Measurements from ENCODE around the gene BBS9. TPM values are rescaled to one million over a fixed set of nuclear protein-coding genes. Genes with fewer than 3 reads are reported as not detected.

The BBS9 gene
- total and polyA plus RNA-seq, 2 donors (not counting 1 experiment from before 2014, with no cell fraction given), result 8.4 to 45.2 TPM

DNA sequence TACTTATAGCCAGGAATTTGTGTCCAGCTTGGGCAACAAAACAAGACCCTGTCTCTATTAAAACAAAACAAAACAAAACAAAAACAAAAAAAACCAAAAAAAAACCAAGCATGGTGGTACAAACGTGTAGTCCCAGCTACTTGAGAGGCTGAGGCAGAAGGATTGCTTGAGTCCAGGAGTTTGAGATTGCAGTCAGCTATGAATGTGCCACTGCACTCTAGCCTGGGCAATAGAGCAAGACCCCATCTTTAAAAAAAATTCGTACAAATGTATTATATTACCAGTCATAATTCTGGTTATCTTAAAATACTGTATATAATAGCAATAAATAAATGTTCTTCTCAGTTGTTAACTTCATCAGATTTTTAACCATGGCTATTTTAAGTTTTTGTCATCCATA lies 2.3 kb upstream of the BBS9 start:
- TF ChIP-seq CTCF (IDR thresholded peaks at IDR 0.05), result no peak
- no peak for TF ChIP-seq EZH2 (IDR thresholded peaks at IDR 0.05; ENCODE audit: borderline replicate concordance, insufficient read depth, low read depth, low read length, poor library complexity, severe bottlenecking)
- ChIA-PET POLR2A (no interaction called here), CTCF (interaction anchor here (2.3 kb wide), 1 partner anchor 17 kb away, joined by 7 read pairs; the partner anchor contains the start of gene RP9)
- intact Hi-C loops (cut with micrococcal nuclease), result loop anchor here (5.0 kb wide), 1 partner anchor 1910 kb away; the partner anchor contains the start of gene DPY19L1
- Histone ChIP-seq H3K4me1 (ENCODE audit: control insufficient read depth in 2 of 2, insufficient read depth in 2 of 2, low read length in 2 of 2) (peaks cover 7 to 9% of the 10 kb centered on the region in 2 donors), H3K27me3 (replicated peaks in 1 of 4; ENCODE audit: control extremely low read depth in 1 of 4, control insufficient read depth in 3 of 4, insufficient read depth in 4 of 4, low read length in 3 of 4) (peaks cover 0 to 7% (median 2%) of the 10 kb centered on the region in 4 experiments), H4K20me1 (ENCODE audit: control insufficient read depth, insufficient read depth, low read length, poor library complexity, severe bottlenecking) (no peaks in the 10 kb centered on the region), H3K4me2 (replicated peaks; ENCODE audit: low read depth, low read length, poor library complexity, severe bottlenecking) (no peak overlapping the region), H3K9me3 (ENCODE audit: control extremely low read depth in 1 of 3, control insufficient read depth in 2 of 3, insufficient read depth in 1 of 3, low read length in 2 of 3) (no peaks in the 10 kb centered on the region), H3K27ac (ENCODE audit: low read length in 2 of 2) (no peak overlapping the region), H3K36me3 (replicated peaks in 1 of 2; ENCODE audit: control extremely low read depth in 1 of 2, control insufficient read depth in 1 of 2, extremely low read depth in 1 of 2, insufficient read depth in 2 of 2, low read length in 1 of 2) (no peaks in the 10 kb centered on the region), H2AFZ (ENCODE audit: insufficient read depth, low read depth, low read length, poor library complexity, severe bottlenecking) (no peak overlapping the region), H3K4me3 (ENCODE audit: control extremely low read depth in 1 of 5, extremely low read depth in 1 of 5, insufficient read depth in 1 of 5, low read depth in 2 of 5, low read length in 4 of 5) (no peak overlapping the region), H3K9ac (ENCODE audit: low read length) (no peak overlapping the region), H3K79me2 (ENCODE audit: control insufficient read depth, insufficient read depth, low read length) (peaks cover 12% of the 10 kb centered on the region)
- H3K27ac Mint-ChIP-seq, result no peak overlapping the region
- no peaks in the 10 kb centered on the region for H3K27me3 Mint-ChIP-seq
- no peak overlapping the region for H3K4me3 Mint-ChIP-seq
- no peak for DNase-seq
- ATAC-seq (ENCODE audit: low read depth), result no peak
- WGBS (ENCODE audit: insufficient coverage), result no CpG with 5 or more reads among the region's 2 CpGs
- H3K4me1 Mint-ChIP-seq, result peaks cover 24% of the 10 kb centered on the region
- no peaks in the 10 kb centered on the region for H3K9me3 Mint-ChIP-seq (ENCODE audit: insufficient read depth)

DNA sequence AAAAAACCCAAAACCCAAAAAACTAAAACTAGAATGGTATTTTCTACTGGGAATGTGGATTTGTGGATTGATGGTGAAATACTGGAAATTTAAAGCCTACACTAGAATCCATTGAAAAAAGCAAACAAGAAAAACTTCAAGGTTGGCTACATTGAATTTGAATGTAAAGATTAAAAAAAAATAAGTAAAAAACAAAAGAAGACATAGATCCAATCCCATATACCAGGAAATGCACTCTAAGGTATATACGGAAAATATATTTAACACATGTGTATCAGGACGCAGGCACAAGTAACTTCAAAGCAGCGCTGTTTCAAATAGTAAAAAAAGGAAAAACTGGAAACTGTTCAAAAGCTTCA lies 754 bp upstream of the BBS9 start:
- Mint-ChIP-seq H3K27ac (peak overlapping the region; percentile 91), H3K4me1 (peaks cover 24% of the 10 kb centered on the region), H3K9me3 (ENCODE audit: insufficient read depth) (no peaks in the 10 kb centered on the region), H3K27me3 (no peaks in the 10 kb centered on the region), H3K4me3 (peak overlapping the region; percentile 97)
- intact Hi-C loops (cut with micrococcal nuclease), result loop anchor here (2.0 to 5.0 kb wide), 2 partner anchors 282 to 1909 kb away; partner anchors contain the start of gene DPY19L1
- H3K9me3 ChIP-seq (ENCODE audit: control extremely low read depth in 1 of 3, control insufficient read depth in 2 of 3, insufficient read depth in 1 of 3, low read length in 2 of 3), result no peaks in the 10 kb centered on the region
- H3K27ac ChIP-seq (ENCODE audit: low read length in 2 of 2), result peak overlapping the region; percentile 8 to 79
- no peak for DNase-seq
- peak overlapping the region; percentile 82 for H3K9ac ChIP-seq (ENCODE audit: low read length)
- H3K4me1 ChIP-seq (ENCODE audit: control insufficient read depth in 2 of 2, insufficient read depth in 2 of 2, low read length in 2 of 2), result peaks cover 7 to 9% of the 10 kb centered on the region in 2 donors
- TF ChIP-seq EZH2 (IDR thresholded peaks at IDR 0.05; ENCODE audit: borderline replicate concordance, insufficient read depth, low read depth, low read length, poor library complexity, severe bottlenecking), result no peak
- no peak for TF ChIP-seq CTCF (IDR thresholded peaks at IDR 0.05)
- H3K27me3 ChIP-seq (replicated peaks in 1 of 4; ENCODE audit: control extremely low read depth in 1 of 4, control insufficient read depth in 3 of 4, insufficient read depth in 4 of 4, low read length in 3 of 4), result no peaks in the 10 kb centered on the region
- peaks cover 17% of the 10 kb centered on the region for H3K79me2 ChIP-seq (ENCODE audit: control insufficient read depth, insufficient read depth, low read length)
- no peak for ATAC-seq (ENCODE audit: low read depth)
- ChIA-PET POLR2A (interaction anchor here (0.6 kb wide), 1 partner anchor 20 kb away, joined by 3 read pairs; the partner anchor contains the start of gene RP9), CTCF (interaction anchor here (1.5 to 2.3 kb wide), 3 partner anchors 19 to 328 kb away, joined by 3 to 7 read pairs (median 3); partner anchors contain the start of gene RP9)
- no peaks in the 10 kb centered on the region for H4K20me1 ChIP-seq (ENCODE audit: control insufficient read depth, insufficient read depth, low read length, poor library complexity, severe bottlenecking)
- H3K4me3 ChIP-seq (ENCODE audit: control extremely low read depth in 1 of 5, extremely low read depth in 1 of 5, insufficient read depth in 1 of 5, low read depth in 2 of 5, low read length in 4 of 5), result peak overlapping the region; percentile 39 to 81 (median 62)
- no peaks in the 10 kb centered on the region for H3K36me3 ChIP-seq (replicated peaks in 1 of 2; ENCODE audit: control extremely low read depth in 1 of 2, control insufficient read depth in 1 of 2, extremely low read depth in 1 of 2, insufficient read depth in 2 of 2, low read length in 1 of 2)
- peak overlapping the region; percentile 86 for H3K4me2 ChIP-seq (replicated peaks; ENCODE audit: low read depth, low read length, poor library complexity, severe bottlenecking)
- peak overlapping the region; percentile 94 for H2AFZ ChIP-seq (ENCODE audit: insufficient read depth, low read depth, low read length, poor library complexity, severe bottlenecking)
- 0% methylated on average over 2 of the region's 3 CpGs for WGBS (ENCODE audit: insufficient coverage)

Measured in B cell (primary cell).